Right lobe of liver (tissue), 4 donors: Measurements from ENCODE around the gene GLDN.

Experiments used
- POLR2A ChIP-seq: fragments of 450-650 bp; IDR thresholded peaks from one replicate; pipeline ENCODE4 v1.6.1; 2017; ENCODE audit warnings: antibody characterized with exemption, mild to moderate bottlenecking
- TF ChIP-seq, protein P1 (sequence below), 4 donors: fragments of 200-600 bp in 3 of 4; fragments of 450-650 bp in 1 of 4; IDR thresholded peaks; one replicate each; pipeline versions ENCODE4 v1.5.1 to v1.8.0; 2016 to 2022; ENCODE audit warnings: antibody characterized with exemption in 4 of 4, mild to moderate bottlenecking in 2 of 4
- donor health status: DM: no; HTN: no; CAD: no.
- donor health status: DM: no; HTN: no; CAD: no.
- donor health status: DM: no; HTN: yes; CAD: no.

DNA sequence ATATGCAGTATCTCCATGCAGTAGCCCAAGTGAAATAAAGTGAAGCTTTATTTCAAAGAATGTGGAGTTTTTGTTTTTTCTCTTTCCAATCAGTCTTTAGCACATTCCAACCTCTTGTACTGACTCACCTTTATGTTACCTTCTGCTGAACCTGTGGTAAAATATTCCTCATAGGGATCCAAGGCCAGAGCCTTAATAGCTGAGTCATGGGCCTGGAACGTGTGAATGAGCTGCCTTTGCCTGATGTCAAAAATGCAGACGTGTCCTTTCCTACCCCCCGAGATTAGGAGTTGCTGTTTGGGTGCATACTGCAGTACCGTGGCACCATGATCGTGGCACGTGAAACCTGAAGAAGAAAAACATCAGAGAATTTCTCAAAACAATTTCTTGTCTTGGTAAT is 108.5 kb downstream of the GLDN start:
- TF ChIP-seq, protein P1, sequence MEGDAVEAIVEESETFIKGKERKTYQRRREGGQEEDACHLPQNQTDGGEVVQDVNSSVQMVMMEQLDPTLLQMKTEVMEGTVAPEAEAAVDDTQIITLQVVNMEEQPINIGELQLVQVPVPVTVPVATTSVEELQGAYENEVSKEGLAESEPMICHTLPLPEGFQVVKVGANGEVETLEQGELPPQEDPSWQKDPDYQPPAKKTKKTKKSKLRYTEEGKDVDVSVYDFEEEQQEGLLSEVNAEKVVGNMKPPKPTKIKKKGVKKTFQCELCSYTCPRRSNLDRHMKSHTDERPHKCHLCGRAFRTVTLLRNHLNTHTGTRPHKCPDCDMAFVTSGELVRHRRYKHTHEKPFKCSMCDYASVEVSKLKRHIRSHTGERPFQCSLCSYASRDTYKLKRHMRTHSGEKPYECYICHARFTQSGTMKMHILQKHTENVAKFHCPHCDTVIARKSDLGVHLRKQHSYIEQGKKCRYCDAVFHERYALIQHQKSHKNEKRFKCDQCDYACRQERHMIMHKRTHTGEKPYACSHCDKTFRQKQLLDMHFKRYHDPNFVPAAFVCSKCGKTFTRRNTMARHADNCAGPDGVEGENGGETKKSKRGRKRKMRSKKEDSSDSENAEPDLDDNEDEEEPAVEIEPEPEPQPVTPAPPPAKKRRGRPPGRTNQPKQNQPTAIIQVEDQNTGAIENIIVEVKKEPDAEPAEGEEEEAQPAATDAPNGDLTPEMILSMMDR (IDR thresholded peaks at IDR 0.05), result no peak
- TF ChIP-seq POLR2A, result no peak
